D721Med (cell line): ENCODE data around the gene ZSCAN21.

Source experiments
- DNase-seq: peaks from one replicate; pipeline ENCODE4 v3.0.0; 2011; ENCODE audit warnings: low spot score; ENCODE audit not compliant: insufficient read length
- FAIRE-seq: peaks from 2 replicates; lab custom pipeline; 2011; peaks lifted over from hg19 to GRCh38; lab: Jason Lieb, UNC
- CTCF ChIP-seq: IDR thresholded peaks from 2 replicates; pipeline ENCODE4 v1.5.1; 2012; ENCODE audit warnings: mild to moderate bottlenecking, control low read depth; ENCODE audit not compliant: insufficient read depth; ENCODE audit errors: missing control alignments

ZSCAN21 gene

GRCh38 chr7:100019908-100020307, 29.7 kb upstream of the ZSCAN21 start:
- TF ChIP-seq CTCF, result no peak
- DNase-seq (no peak), FAIRE-seq (no peak)

- TF ChIP-seq CTCF, result no peak
- DNase-seq (no peak), FAIRE-seq (no peak)
These were observed 28.3 kb upstream of the ZSCAN21 start for GRCh38 chr7:100021297-100021696.

GRCh38 chr7:100022621-100023020, 27.0 kb upstream of the ZSCAN21 start:
- no peak for TF ChIP-seq CTCF
- FAIRE-seq, result no peak

GRCh38 chr7:100023526-100023925, 26.0 kb upstream of the ZSCAN21 start:
- DNase-seq (no peak), FAIRE-seq (no peak)
- no peak for TF ChIP-seq CTCF

More at GRCh38 chr7:100022621-100023020, 27.0 kb upstream of the ZSCAN21 start:
- DNase-seq, result no peak

GRCh38 chr7:100024020-100024619, 25.5 kb upstream of the ZSCAN21 start:
- no peak for FAIRE-seq
- DNase-seq, result no peak
- TF ChIP-seq CTCF, result no peak

- no peak for TF ChIP-seq CTCF
- DNase-seq (no peak), FAIRE-seq (no peak)
These were observed 22.4 kb upstream of the ZSCAN21 start for GRCh38 chr7:100027197-100027596.

- no peak for DNase-seq
- no peak for FAIRE-seq
- no peak for TF ChIP-seq CTCF
These were observed 20.0 kb upstream of the ZSCAN21 start for GRCh38 chr7:100029596-100029995.
